ENCODE data around the gene CD14. TPM values are rescaled to one million over a fixed set of nuclear protein-coding genes. Genes with fewer than 3 reads are reported as not detected.

CD14 gene
- total RNA-seq, 2 experiments from 2014 or later: 0.76 to 1.0 TPM

- H3K4me2 ChIP-seq (ENCODE audit: low read length): peak overlapping the region; percentile 26; the same call in 1 of the 2 replicates
- ChIA-PET POLR2A (interaction anchor here (0.7 kb wide), 1 partner anchor 165 kb away, joined by 3 read pairs; no protein-coding TSS in a partner anchor), CTCF (ENCODE audit: unreplicated experiment) (no interaction called here)
- DNase-seq (ENCODE audit: low spot score): no peak
- H3K9me2 ChIP-seq (ENCODE audit: insufficient read depth, low read length): no peaks in the 10 kb centered on the region
- peaks cover 20% of the 10 kb centered on the region; the same call in 1 of the 2 replicates for H3K9me3 ChIP-seq (ENCODE audit: low read length)
- H3K36me3 ChIP-seq (ENCODE audit: insufficient read depth, low read length): no peaks in the 10 kb centered on the region
- TF ChIP-seq EZH2phosphoT487 (IDR thresholded peaks at IDR 0.05; ENCODE audit: borderline replicate concordance, low read depth, low read length) (no peak), CTCF (conservative IDR thresholded peaks at IDR 0.05; ENCODE audit: low read length) (no peak)
- H3K79me2 ChIP-seq (ENCODE audit: insufficient read depth, low read depth, low read length): no peaks in the 10 kb centered on the region
- H3K4me3 ChIP-seq (ENCODE audit: low read depth, low read length, poor library complexity, severe bottlenecking): no peak overlapping the region
- H2AFZ ChIP-seq (ENCODE audit: low read length): no peak overlapping the region
- H3K4me1 ChIP-seq (ENCODE audit: insufficient read depth, low read length, poor library complexity, severe bottlenecking): no peaks in the 10 kb centered on the region
- no peaks in the 10 kb centered on the region for H4K20me1 ChIP-seq (ENCODE audit: insufficient read depth, low read length)
- no TSS peak for BruUV-seq (replicated peaks)
- H3K27ac ChIP-seq (ENCODE audit: low read depth, low read length, poor library complexity, severe bottlenecking): no peak overlapping the region
- intact Hi-C loops (cut with micrococcal nuclease; ENCODE audit: unreplicated experiment): loop anchor here (10.0 kb wide), 1 partner anchor 387 kb away; no protein-coding TSS in a partner anchor
These were observed 1.1 kb downstream of the CD14 start for GRCh38 chr5:140631831-140632365.

GRCh38 chr5:140631036-140631417 lies 1.9 kb downstream of the CD14 start:
- Histone ChIP-seq H3K4me2 (ENCODE audit: low read length) (no peak overlapping the region), H3K4me1 (ENCODE audit: insufficient read depth, low read length, poor library complexity, severe bottlenecking) (no peaks in the 10 kb centered on the region), H4K20me1 (ENCODE audit: insufficient read depth, low read length) (no peaks in the 10 kb centered on the region), H3K9me2 (ENCODE audit: insufficient read depth, low read length) (no peaks in the 10 kb centered on the region), H3K79me2 (ENCODE audit: insufficient read depth, low read depth, low read length) (no peaks in the 10 kb centered on the region), H3K9me3 (ENCODE audit: low read length) (peaks cover 20% of the 10 kb centered on the region; the same call in 1 of the 2 replicates), H2AFZ (ENCODE audit: low read length) (no peak overlapping the region), H3K27ac (ENCODE audit: low read depth, low read length, poor library complexity, severe bottlenecking) (no peak overlapping the region), H3K36me3 (ENCODE audit: insufficient read depth, low read length) (no peaks in the 10 kb centered on the region), H3K4me3 (ENCODE audit: low read depth, low read length, poor library complexity, severe bottlenecking) (no peak overlapping the region)
- BruUV-seq (replicated peaks): no TSS peak
- ChIA-PET POLR2A (interaction anchor here (0.7 kb wide), 1 partner anchor 165 kb away, joined by 3 read pairs; no protein-coding TSS in a partner anchor), CTCF (ENCODE audit: unreplicated experiment) (no interaction called here)
- intact Hi-C loops (cut with micrococcal nuclease; ENCODE audit: unreplicated experiment): loop anchor here (10.0 kb wide), 1 partner anchor 386 kb away; no protein-coding TSS in a partner anchor
- TF ChIP-seq CTCF (conservative IDR thresholded peaks at IDR 0.05; ENCODE audit: low read length) (no peak), EZH2phosphoT487 (IDR thresholded peaks at IDR 0.05; ENCODE audit: borderline replicate concordance, low read depth, low read length) (no peak)
- DNase-seq (ENCODE audit: low spot score): no peak

GRCh38 chr5:140630292-140631035 lies 2.5 kb downstream of the CD14 start:
- POLR2A ChIA-PET: no interaction called here
- H3K36me3 ChIP-seq (ENCODE audit: insufficient read depth, low read length): no peaks in the 10 kb centered on the region
- no peak for DNase-seq (ENCODE audit: low spot score)
- H3K79me2 ChIP-seq (ENCODE audit: insufficient read depth, low read depth, low read length): no peaks in the 10 kb centered on the region
- H3K9me3 ChIP-seq (ENCODE audit: low read length): peaks cover 20% of the 10 kb centered on the region; the same call in 1 of the 2 replicates
- CTCF ChIA-PET (ENCODE audit: unreplicated experiment): no interaction called here
- no peak overlapping the region for H2AFZ ChIP-seq (ENCODE audit: low read length)
- BruUV-seq (replicated peaks): no TSS peak
- intact Hi-C loops (cut with micrococcal nuclease; ENCODE audit: unreplicated experiment): loop anchor here (10.0 kb wide), 1 partner anchor 386 kb away; no protein-coding TSS in a partner anchor
- H4K20me1 ChIP-seq (ENCODE audit: insufficient read depth, low read length): no peaks in the 10 kb centered on the region
- H3K9me2 ChIP-seq (ENCODE audit: insufficient read depth, low read length): no peaks in the 10 kb centered on the region
- H3K4me2 ChIP-seq (ENCODE audit: low read length): no peak overlapping the region
- H3K4me3 ChIP-seq (ENCODE audit: low read depth, low read length, poor library complexity, severe bottlenecking): no peak overlapping the region
- no peak overlapping the region for H3K27ac ChIP-seq (ENCODE audit: low read depth, low read length, poor library complexity, severe bottlenecking)
- H3K4me1 ChIP-seq (ENCODE audit: insufficient read depth, low read length, poor library complexity, severe bottlenecking): no peaks in the 10 kb centered on the region
- no peak for TF ChIP-seq EZH2phosphoT487 (IDR thresholded peaks at IDR 0.05; ENCODE audit: borderline replicate concordance, low read depth, low read length)
- TF ChIP-seq CTCF (conservative IDR thresholded peaks at IDR 0.05; ENCODE audit: low read length): no peak
